H9 (cell line): ENCODE data around the gene CAPN5. TPM values are rescaled to one million over a fixed set of nuclear protein-coding genes. Genes with fewer than 3 reads are reported as not detected.

ENCODE experiments used
- DNase-seq: peaks from one replicate; pipeline ENCODE4 v3.0.0-alpha.2; 2017
- H2AFZ ChIP-seq: one replicate; pipeline ENCODE4 v1.6.1; 2013; ENCODE audit warnings: mild to moderate bottlenecking, low read length, control low read depth, moderate library complexity
- H2AK5ac ChIP-seq: 2 replicates; pipeline ENCODE4 v1.6.1; 2013; ENCODE audit warnings: low read length, control low read depth, mixed read lengths; ENCODE audit not compliant: insufficient read length
- H2BK120ac ChIP-seq: one replicate; pipeline ENCODE4 v1.6.1; 2013; ENCODE audit warnings: low read depth, mild to moderate bottlenecking, low read length, control low read depth, inconsistent platforms; ENCODE audit not compliant: poor library complexity, severe bottlenecking
- H2BK12ac ChIP-seq: 2 replicates; pipeline ENCODE4 v1.6.1; 2013; ENCODE audit warnings: low read length, control low read depth, mixed read lengths, low read depth; ENCODE audit not compliant: insufficient read length
- H2BK15ac ChIP-seq: 2 replicates; pipeline ENCODE4 v1.6.1; 2013; ENCODE audit warnings: low read depth, low read length, control low read depth
- H2BK20ac ChIP-seq: one replicate; pipeline ENCODE4 v1.6.1; 2013; ENCODE audit warnings: low read depth, mild to moderate bottlenecking, low read length, control low read depth, inconsistent platforms; ENCODE audit not compliant: poor library complexity, severe bottlenecking
- H2BK5ac ChIP-seq: 2 replicates; pipeline ENCODE4 v1.6.1; 2013; ENCODE audit warnings: low read length, control low read depth, mixed read lengths; ENCODE audit not compliant: insufficient read length
- H3K14ac ChIP-seq: 2 replicates; pipeline ENCODE4 v1.6.1; 2013; ENCODE audit warnings: low read length, control low read depth; ENCODE audit not compliant: insufficient read depth
- H3K18ac ChIP-seq: 2 replicates; pipeline ENCODE4 v1.6.1; 2013; ENCODE audit warnings: low read depth, mild to moderate bottlenecking, mixed read lengths, low read length, control low read depth; ENCODE audit not compliant: insufficient read length
- H3K23ac ChIP-seq: 2 replicates; pipeline ENCODE4 v1.6.1; 2013; ENCODE audit warnings: low read length, control low read depth, mixed read lengths, low read depth; ENCODE audit not compliant: insufficient read length
- H3K23me2 ChIP-seq: 2 replicates; pipeline ENCODE4 v1.6.1; 2013; ENCODE audit warnings: low read depth, mild to moderate bottlenecking, mixed read lengths, low read length, control low read depth; ENCODE audit not compliant: insufficient read length, poor library complexity, severe bottlenecking
- H3K27ac ChIP-seq: 2 replicates; pipeline ENCODE4 v1.5.1; 2013; ENCODE audit warnings: low read length, control low read depth, mixed read lengths, low read depth; ENCODE audit not compliant: insufficient read length
- H3K27me3 ChIP-seq: 2 replicates; pipeline ENCODE4 v1.6.1; 2013; ENCODE audit warnings: low read length, control low read depth, inconsistent platforms; ENCODE audit not compliant: insufficient read depth
- H3K4ac ChIP-seq: 2 replicates; pipeline ENCODE4 v1.6.1; 2013; ENCODE audit warnings: low read depth, mild to moderate bottlenecking, control low read depth, inconsistent platforms, low read length, moderate library complexity
- H3K4me1 ChIP-seq: 2 replicates; pipeline ENCODE4 v1.6.1; 2013; ENCODE audit warnings: low read length, control low read depth, inconsistent platforms; ENCODE audit not compliant: insufficient read depth
- H3K4me2 ChIP-seq: 2 replicates; pipeline ENCODE4 v1.6.1; 2013; ENCODE audit warnings: low read length, control low read depth, mixed read lengths; ENCODE audit not compliant: insufficient read length, insufficient read depth
- H3K56ac ChIP-seq: 2 replicates; pipeline ENCODE4 v1.6.1; 2013; ENCODE audit warnings: low read depth, mild to moderate bottlenecking, mixed read lengths, low read length, control low read depth; ENCODE audit not compliant: insufficient read length
- H3K79me1 ChIP-seq: 2 replicates; pipeline ENCODE4 v1.6.1; 2013; ENCODE audit warnings: low read depth, mild to moderate bottlenecking, moderate library complexity, low read length, control low read depth, inconsistent platforms; ENCODE audit not compliant: insufficient read depth, poor library complexity, severe bottlenecking
- H3K79me2 ChIP-seq: 2 replicates; pipeline ENCODE4 v1.6.1; 2013; ENCODE audit warnings: low read length, control low read depth, inconsistent platforms; ENCODE audit not compliant: insufficient read depth
- H3K9ac ChIP-seq: 2 replicates; pipeline ENCODE4 v1.6.1; 2013; ENCODE audit warnings: low read length, control low read depth, mixed read lengths; ENCODE audit not compliant: insufficient read length; ENCODE audit errors: extremely low read depth
- H3K9me3 ChIP-seq: one replicate; pipeline ENCODE4 v1.6.1; 2013; ENCODE audit warnings: low read depth, low read length, inconsistent platforms; ENCODE audit not compliant: control insufficient read depth
- H3T11ph ChIP-seq: one replicate; pipeline ENCODE4 v1.6.1; 2013; ENCODE audit warnings: mild to moderate bottlenecking, low read length, control low read depth, inconsistent platforms
- H4K20me1 ChIP-seq: one replicate; pipeline ENCODE4 v1.6.1; 2013; ENCODE audit not compliant: control insufficient read depth, insufficient read length, insufficient read depth
- H4K5ac ChIP-seq: 2 replicates; pipeline ENCODE4 v1.6.1; 2013; ENCODE audit warnings: low read depth, mild to moderate bottlenecking, mixed read lengths, low read length, control low read depth; ENCODE audit not compliant: insufficient read length
- H4K8ac ChIP-seq: replicated peaks from 2 replicates; pipeline ENCODE4 v1.6.1; 2013; ENCODE audit warnings: low read length, control low read depth, mixed read lengths, low read depth; ENCODE audit not compliant: insufficient read length
- H4K91ac ChIP-seq: 2 replicates; pipeline ENCODE4 v1.6.1; 2013; ENCODE audit warnings: low read depth, mild to moderate bottlenecking, moderate library complexity, mixed read lengths, low read length, control low read depth; ENCODE audit not compliant: insufficient read length
- H3K27ac Mint-ChIP-seq, 3 experiments: 2 replicates in 2 of 3; 3 replicates in 1 of 3; pipeline ENCODE4 v1.8.0; 2020 to 2021; ENCODE audit warnings: mixed read lengths in 3 of 3, mild to moderate bottlenecking in 1 of 3, moderate library complexity in 1 of 3
- H3K27me3 Mint-ChIP-seq: 2 replicates; pipeline ENCODE4 v1.8.0; 2021; ENCODE audit warnings: low read depth, mild to moderate bottlenecking, moderate library complexity, mixed read lengths
- H3K36me3 Mint-ChIP-seq, 3 experiments: 2 replicates in 2 of 3; 3 replicates in 1 of 3; pipeline ENCODE4 v1.8.0; 2020 to 2021; ENCODE audit warnings: low read depth in 3 of 3, mixed read lengths in 3 of 3; ENCODE audit not compliant: insufficient read depth in 1 of 3
- H3K4me1 Mint-ChIP-seq, 2 experiments: 2 replicates each; pipeline ENCODE4 v1.8.0; 2020; ENCODE audit warnings: mixed read lengths in 2 of 2
- H3K4me3 Mint-ChIP-seq, 2 experiments: 2 replicates in 1 of 2; 3 replicates in 1 of 2; pipeline ENCODE4 v1.8.0; 2020 to 2021; ENCODE audit warnings: mild to moderate bottlenecking in 2 of 2, mixed read lengths in 2 of 2, moderate library complexity in 1 of 2
- H3K9me3 Mint-ChIP-seq, 2 experiments: 2 replicates in 1 of 2; 3 replicates in 1 of 2; pipeline ENCODE4 v1.8.0; 2020; ENCODE audit warnings: mild to moderate bottlenecking in 2 of 2, mixed read lengths in 2 of 2, moderate library complexity in 1 of 2
- CTCF ChIP-seq: fragments of 200-600 bp; sonication (generic); conservative IDR thresholded peaks from 3 replicates; pipeline ENCODE4 v1.8.0; 2021; ENCODE audit warnings: antibody characterized with exemption, mild to moderate bottlenecking
- WGBS: extraction: QIAGEN DNeasy Blood & Tissue Kit; methylation state at CpG from one replicate; pipeline ENCODE4 v1.1.7; 2013; ENCODE audit warnings: missing lambda C conversion rate, low lambda C conversion rate, mixed read lengths; ENCODE audit not compliant: insufficient read length; ENCODE audit errors: extremely low coverage; 5-methylcytosine and 5-hydroxymethylcytosine counted together
- total RNA-seq: library from RNA; stranded (reverse); gene quantifications from 2 replicates; pipeline ENCODE4 v1.2.1, GENCODE V29; 2021

Gene CAPN5
- total RNA-seq, 1 experiment from 2014 or later: 16.7 TPM

- H3K56ac ChIP-seq: no peak overlapping the region
- H3K4ac ChIP-seq: no peak overlapping the region
- WGBS: no CpG with 5 or more reads among the region's 10 CpGs
- no peak overlapping the region for H3K23ac ChIP-seq
- H3K9ac ChIP-seq: no peak overlapping the region
- no peak overlapping the region for H3K4me2 ChIP-seq
- no peak for DNase-seq
- H4K20me1 ChIP-seq: peaks cover 3% of the 10 kb centered on the region
- H3K9me3 ChIP-seq: no peaks in the 10 kb centered on the region
- H3K79me1 ChIP-seq: no peaks in the 10 kb centered on the region
- Mint-ChIP-seq H3K9me3 (no peaks in the 10 kb centered on the region; a peak in 1 of 5 replicates), H3K4me3 (no peak overlapping the region), H3K27me3 (peaks cover 20% of the 10 kb centered on the region), H3K36me3 (no peaks in the 10 kb centered on the region; a peak in 1 of 7 replicates), H3K27ac (no peak overlapping the region; a peak in 1 of 7 replicates), H3K4me1 (peaks cover 21 to 27% of the 10 kb centered on the region in 2 experiments)
- no peak overlapping the region for H2AK5ac ChIP-seq
- no peak for TF ChIP-seq CTCF
- H3K27me3 ChIP-seq: no peaks in the 10 kb centered on the region
- H3K14ac ChIP-seq: no peak overlapping the region
- no peak overlapping the region for H4K5ac ChIP-seq
- no peaks in the 10 kb centered on the region for H3K79me2 ChIP-seq
- H2AFZ ChIP-seq: no peak overlapping the region
- no peak overlapping the region for H2BK12ac ChIP-seq
- H3K23me2 ChIP-seq: peaks cover 8% of the 10 kb centered on the region
- no peak overlapping the region for H4K8ac ChIP-seq
- peaks cover 2% of the 10 kb centered on the region; the same call in 1 of the 2 replicates for H3K4me1 ChIP-seq
- H2BK5ac ChIP-seq: no peak overlapping the region
- no peak overlapping the region for H3K18ac ChIP-seq
- no peak overlapping the region for H2BK20ac ChIP-seq
- H3K27ac ChIP-seq: no peak overlapping the region
- H2BK120ac ChIP-seq: no peak overlapping the region
- H2BK15ac ChIP-seq: no peak overlapping the region
- no peak overlapping the region for H3T11ph ChIP-seq
- no peak overlapping the region for H4K91ac ChIP-seq
Measured at GRCh38 chr11:77150836-77151235, 84.1 kb downstream of the CAPN5 start.
